GM19043 (cell line): ENCODE measurements around the gene ENTPD1.
"Not testable (repeated sequence)": the region's sequence is repeated elsewhere in the genome, so short reads cannot be mapped to it uniquely, and the experiment has no call there.

Source experiments
- ATAC-seq: cut with Tn5 transposase; IDR thresholded peaks from one replicate; pipeline ENCODE4 v1.9.1; 2021; ENCODE audit warnings: low read depth; ENCODE audit not compliant: unreplicated experiment

The ENTPD1 gene

GRCh38 chr10:95793401-95794045 lies 37.6 kb downstream of the ENTPD1 start:
- ATAC-seq = no peak

- no peak for ATAC-seq
Measured at GRCh38 chr10:95794195-95794594, 38.2 kb downstream of the ENTPD1 start.

GRCh38 chr10:95795602-95796001 lies 39.6 kb downstream of the ENTPD1 start:
- no peak for ATAC-seq

GRCh38 chr10:95796504-95796903 lies 40.5 kb downstream of the ENTPD1 start:
- ATAC-seq = no peak

DNA sequence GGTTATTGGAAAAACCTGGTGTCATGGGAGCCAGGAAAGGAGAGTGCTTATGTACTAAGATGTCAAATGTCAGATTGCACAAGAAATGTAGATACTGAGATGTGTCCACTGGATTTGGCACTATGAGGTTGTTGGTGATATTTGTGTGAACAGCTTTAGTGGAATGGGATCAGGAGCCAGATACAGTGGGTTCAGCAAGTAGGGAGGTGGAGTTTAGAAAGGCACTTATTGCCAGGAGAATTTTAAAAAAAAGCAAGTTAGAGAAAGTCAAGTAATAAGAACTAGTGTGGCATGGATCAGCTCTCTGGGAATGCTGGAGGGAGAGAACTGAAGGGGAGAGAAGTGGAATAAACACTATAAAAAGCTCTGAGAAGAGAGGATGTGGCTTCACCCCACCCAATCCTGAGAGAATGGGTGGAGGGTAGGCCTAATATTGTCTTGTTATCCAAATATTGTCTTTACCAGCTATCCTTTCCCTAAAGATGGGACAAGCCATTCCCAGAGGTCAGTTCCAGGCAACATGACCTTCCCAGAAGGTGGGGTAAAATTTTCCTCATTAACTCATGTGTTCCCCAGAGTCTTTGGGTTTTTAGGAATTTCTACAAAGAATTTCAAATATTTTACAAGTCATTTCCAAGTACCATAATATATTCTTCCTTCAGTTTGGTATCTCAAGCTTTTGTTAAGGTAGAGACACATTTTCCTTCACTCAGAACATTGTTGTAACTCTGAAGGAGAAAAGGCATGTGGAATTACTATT lies 42.3 kb downstream of the ENTPD1 start:
- no peak for ATAC-seq

DNA sequence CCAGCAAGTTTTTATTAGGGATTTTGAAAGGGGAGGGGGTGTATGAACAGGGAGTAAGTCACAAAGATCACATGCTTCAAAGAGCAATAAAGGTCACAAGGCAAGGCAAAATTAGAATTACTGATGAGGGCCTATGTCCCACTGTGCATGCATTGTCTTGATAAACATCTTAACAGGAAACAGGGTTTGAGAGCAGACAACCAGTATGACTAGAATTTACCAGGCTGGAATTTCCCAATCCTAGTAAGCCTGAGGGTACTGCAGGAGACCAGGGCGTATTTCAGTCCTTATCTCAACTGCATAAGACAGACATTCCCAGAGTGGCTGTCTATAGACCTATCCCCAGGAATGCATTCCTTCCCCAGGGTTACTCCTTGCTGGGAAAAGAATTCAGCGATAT lies 44.3 kb downstream of the ENTPD1 start:
- ATAC-seq = not testable (repeated sequence)

GRCh38 chr10:95806687-95807380 lies 50.9 kb downstream of the ENTPD1 start:
- ATAC-seq = not testable (repeated sequence)

DNA sequence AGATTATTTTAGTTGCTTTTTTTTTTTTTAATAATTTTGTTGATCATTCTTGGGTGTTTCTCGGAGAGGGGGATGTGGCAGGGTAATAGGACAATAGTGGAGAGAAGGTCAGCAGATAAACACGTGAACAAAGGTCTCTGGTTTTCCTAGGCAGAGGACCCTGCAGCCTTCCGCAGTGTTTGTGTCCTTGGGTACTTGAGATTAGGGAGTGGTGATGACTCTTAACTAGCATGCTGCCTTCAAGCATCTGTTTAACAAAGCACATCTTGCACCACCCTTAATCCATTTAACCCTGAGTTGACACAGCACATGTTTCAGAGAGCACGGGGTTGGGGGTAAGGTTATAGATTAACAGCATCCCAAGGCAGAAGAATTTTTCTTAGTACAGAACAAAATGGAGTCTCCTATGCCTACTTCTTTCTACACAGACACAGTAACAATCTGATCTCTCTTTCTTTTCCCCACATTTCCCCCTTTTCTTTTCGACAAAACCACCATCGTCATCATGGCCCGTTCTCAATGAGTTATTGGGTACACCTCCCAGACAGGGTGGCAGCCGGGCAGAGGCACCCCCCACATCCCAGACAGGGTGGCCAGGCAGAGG lies 52.8 kb downstream of the ENTPD1 start:
- ATAC-seq = not testable (repeated sequence)

- ATAC-seq = no peak
Measured at GRCh38 chr10:95809370-95810197, 53.6 kb downstream of the ENTPD1 start.

DNA sequence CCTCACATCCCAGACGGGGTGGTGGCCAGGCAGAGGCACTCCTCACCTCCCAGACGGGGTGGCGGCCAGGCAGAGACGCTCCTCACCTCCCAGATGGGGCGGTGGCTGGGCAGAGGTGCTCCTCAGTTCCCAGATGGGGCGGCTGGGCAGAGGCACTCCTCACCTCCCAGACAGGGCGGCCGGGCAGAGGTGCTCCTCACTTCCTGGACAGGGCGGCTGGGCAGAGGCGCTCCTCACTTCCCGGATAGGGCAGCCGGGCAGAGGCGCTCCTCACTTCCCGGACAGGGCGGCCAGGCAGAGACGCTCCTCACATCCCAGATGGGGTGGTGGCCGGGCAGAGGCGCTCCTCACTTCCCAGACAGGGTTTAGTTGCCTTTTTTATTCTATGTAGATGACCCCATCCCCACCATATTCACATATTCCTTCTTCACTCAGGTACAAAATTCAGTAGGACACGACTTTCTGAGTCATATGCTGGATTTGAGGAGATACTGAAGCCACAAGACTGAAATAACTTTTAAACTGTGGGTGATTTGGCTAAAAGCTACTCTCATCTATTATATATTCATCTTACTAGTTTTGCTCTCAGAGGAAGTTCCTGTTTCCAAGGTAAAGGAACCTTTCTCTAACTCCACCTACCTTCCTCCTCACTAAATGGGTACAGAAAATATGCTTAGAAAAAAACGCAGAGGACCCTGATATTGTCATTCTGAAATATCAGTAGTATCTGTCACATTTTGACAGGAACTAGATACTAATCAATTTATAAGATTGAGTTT lies 54.4 kb downstream of the ENTPD1 start:
- no peak for ATAC-seq

DNA sequence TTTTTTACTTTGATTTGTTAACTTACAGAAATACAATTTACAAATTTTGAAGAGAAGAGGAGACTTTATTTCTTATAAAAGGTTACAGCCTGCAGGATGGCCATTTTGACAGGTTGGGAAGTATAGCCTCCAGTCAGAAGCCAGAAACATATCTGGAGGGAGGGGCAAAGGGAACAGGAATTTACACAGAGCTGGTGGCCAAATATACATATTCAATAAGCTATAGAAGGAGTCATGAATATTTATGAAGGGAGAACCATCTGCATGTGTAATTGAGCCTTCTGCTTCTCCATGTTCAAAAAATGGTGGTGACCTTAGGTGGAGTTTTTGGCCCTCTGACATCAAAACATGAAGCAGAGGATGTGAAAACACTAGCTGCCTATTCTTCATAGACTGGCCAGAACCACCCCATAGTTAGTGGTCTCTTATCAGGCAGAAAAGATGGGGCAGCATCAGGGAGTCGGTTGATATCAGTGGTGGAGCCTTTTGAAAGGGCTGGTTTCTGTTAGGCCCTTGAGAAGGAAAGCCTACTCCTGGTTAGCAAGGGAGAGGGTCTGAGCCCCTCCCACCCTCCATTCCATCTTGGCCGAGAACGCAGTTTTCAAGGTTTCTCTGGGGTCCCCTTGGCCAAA lies 57.2 kb downstream of the ENTPD1 start:
- ATAC-seq = no peak

GRCh38 chr10:95814011-95814727 lies 58.2 kb downstream of the ENTPD1 start:
- no peak for ATAC-seq

DNA sequence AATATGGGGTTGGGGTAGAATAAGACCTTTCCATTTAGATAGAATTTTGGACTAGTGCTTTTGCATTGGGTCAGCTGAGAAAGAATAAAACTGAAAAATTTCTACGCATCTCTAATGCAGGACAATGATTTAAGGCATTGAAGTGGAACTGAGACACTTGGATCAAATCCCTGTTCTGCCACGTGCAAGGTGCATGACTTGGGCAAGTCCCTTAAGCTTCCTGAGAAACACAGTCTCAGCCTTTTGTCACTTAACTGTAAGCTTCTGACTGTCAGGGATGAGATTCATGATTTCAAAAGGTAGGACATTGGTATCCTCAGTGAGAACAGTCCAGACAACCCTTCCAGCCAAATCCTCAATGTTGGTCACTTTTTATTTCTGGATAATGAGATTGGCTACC lies 59.2 kb downstream of the ENTPD1 start:
- ATAC-seq = no peak

DNA sequence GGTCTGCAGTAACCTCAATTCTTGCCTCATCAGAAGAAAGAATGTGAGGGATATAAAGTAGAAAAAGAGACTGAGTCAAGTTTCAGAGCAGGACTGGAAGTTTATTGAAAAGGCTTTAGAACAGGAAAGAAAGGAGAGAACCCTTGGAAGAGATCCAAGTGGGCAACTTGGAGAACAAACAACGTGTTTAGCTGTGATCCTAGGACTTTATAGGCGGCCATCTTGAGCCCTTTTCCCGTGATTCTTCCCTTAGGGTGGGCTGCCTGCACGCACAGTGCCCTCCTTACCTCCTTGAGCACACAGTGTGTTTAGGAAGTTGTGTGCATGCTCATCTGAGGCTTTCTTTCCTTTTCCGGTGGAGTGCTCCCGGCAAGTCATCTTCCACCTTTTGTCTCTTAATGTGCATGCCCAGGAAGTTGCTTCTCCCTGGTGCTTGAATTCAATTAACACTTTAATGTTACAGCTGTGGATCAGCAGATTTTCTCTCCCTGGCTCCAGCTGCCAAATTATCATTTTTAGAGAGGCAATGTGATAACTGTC lies 59.8 kb downstream of the ENTPD1 start:
- ATAC-seq = no peak

- ATAC-seq = no peak
Measured at GRCh38 chr10:95818010-95818409, 62.0 kb downstream of the ENTPD1 start.

DNA sequence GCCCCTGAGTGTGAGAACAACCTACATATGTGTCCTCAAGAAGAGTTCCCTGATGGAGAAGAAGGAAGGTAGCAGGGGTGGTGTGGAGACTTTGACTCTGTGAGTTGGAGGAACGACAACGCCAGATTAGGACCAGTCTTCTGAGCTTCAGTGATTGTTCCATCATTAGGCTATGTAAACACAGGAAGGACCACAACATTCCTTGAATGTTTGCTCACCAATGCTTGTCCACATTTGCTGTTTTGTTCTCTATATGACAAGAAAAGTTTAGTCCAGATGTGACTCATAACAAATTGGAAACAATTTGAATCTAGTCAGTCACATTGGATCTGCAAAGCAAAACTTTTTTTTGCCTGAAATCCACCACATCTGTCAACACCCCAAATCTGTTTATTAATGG lies 62.7 kb downstream of the ENTPD1 start:
- ATAC-seq = no peak

GRCh38 chr10:95819620-95820329 lies 63.8 kb downstream of the ENTPD1 start:
- no peak for ATAC-seq

GRCh38 chr10:95820363-95820762 lies 64.4 kb downstream of the ENTPD1 start:
- ATAC-seq = peak; percentile 42
